Stimulated activated CD4-positive, alpha-beta T cell treated with anti-CD3 and anti-CD28 coated beads, Interleukin-4, amount 100 ng/mL, for 4 hours (primary cell): Measurements from ENCODE around the gene TRPV6.

Experiments
- DNase-seq, 2 experiments: peaks; one replicate each; pipeline ENCODE4 v3.0.0-alpha.2; 2020

The TRPV6 gene

DNA sequence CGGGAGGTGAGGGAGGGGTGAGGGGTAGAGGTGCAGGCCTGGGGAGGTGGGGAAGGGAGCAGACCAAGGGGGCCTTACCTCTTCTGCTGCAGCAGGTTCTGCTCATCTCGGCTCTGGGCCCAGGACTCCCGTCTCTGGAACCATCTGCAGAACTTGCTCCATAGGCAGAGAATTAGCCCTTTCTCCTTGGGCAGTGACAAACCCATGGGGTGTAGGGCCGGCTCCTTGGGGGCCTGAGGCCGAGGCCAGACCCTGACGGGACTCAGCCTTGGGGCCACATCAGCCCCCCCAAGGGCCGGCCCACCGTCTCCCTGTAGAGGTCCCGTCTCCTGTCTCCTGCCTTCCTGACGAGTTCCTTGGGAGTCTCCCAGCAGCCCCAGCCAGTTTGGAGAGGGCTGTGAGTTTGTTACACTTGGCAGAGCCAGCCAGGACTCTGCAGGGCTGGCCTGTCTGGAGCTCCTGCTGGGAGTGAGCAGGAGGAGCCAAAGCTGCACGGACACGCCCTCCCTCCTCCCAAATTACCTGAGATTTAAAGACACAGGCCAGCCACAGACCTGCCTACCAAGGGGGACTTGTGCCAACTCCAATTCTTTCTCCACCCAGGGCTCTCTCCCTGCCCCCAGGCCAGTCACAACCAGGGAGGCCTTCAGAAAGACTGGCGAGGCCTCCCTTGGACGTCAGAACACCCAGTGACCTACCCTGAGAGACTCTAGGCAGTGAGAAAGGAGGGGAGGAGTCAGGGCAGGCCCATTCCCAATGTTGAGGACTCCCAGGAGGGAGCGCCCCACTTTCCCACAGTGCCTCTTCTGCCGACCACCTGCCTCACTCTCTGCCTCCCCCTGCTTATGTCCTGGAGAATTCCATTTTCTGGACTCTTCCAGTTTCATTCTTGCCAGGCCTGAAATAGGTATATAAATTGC is at the start of gene TRPV6:
Gene TRPV6, minus strand, starts transcription at position 435 of the 920 bp plus-strand sequence.
- DNase-seq: no peak

DNA sequence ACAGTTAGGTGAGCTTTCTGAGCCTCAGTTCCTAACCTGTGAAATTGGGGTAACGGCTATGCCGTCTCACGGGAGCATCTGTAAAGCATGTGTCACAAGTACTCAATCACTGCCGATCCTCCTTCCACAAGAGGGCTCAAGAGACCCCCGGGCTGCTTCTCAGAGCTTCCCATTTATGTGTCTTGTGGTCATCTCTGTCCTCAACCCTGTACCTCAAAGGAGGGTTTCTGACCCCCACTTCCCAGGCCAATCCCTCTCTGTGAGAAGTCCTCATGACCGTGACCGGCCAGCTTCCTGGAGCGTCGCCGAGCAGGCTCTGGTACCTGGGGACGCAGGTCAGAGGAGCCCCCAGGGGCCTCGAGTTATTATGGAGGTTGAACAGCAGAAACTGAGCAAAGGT is 48.5 kb upstream of the TRPV6 start:
- no peak for DNase-seq

DNA sequence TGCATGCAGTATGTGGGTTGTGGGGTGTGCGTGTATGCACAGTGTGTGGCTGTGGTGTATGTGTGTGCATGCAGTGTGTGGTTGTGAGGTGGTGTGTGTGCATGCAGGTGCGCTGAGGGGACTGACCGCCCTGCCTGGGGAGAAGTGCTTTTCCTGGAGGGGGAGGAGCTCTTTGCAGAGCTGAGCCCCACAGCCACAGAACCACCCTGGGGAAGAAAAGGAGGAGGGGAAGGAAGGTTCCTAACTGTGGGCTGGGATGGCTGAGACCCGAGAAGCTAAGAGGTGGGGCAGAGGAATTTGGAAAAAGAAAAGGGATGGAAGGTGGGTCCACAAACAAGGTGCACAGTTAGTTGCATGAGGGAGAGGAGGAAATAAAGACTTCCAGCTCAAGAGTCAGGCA is 48.1 kb upstream of the TRPV6 start, which contains the start of gene TRPV5:
Gene TRPV5, minus strand, starts transcription at position 123 of the 400 bp plus-strand sequence. CDS start 287 bp downstream, outside the sequence.
- DNase-seq: no peak

DNA sequence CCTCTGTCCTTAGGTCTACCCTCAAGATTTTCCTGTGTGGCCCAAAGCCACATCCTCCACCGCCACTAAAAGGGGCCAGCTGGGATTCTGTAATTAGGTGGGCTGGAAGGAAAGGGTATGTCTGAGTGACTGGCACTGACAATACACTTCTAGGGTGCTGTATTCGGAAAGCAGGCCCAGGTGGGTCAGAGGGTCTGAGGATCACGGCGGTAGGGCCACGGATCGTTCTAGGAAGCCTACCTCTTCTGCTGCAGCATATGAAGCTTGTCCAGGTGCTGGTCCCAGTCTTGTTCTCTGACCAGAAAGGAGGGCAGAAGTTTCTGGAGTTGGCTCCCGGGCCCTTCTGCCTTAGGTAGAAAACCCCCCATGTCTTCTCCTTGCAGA is 47.5 kb upstream of the TRPV6 start:
- no peak for DNase-seq

DNA sequence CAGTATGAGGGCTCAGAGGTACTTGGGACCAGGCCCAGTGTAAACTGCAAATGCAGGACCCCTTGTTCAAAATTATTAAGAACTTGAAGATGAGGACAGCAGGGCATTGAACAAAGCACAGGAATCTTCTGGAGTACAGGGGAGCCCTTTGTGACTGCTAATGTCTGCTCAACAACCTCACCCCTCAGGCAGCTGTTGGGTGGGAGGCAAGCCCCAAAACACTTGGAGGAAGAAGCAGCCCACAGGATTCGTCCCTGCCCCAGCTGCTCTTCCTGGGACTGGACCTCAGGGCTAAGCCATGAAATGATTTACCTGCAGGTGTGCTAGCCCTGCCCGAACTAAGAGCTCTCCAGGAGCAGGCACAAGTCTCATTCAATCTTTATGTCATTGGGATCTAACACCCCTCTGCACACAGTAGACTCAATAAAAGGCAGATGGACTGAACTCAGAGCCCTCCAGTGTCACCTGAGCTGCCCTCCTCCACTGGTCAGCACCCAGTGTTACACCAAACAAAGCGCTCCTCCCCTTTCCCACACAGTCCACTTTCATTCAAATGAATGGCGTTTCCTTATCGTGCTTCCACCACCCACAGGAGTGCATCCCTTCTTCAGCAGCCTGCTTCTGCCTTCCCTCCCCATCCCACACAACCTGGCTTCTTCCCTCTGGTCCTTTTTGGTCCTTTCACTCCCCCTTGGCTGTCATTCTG is 47.0 kb upstream of the TRPV6 start:
- DNase-seq: no peak

DNA sequence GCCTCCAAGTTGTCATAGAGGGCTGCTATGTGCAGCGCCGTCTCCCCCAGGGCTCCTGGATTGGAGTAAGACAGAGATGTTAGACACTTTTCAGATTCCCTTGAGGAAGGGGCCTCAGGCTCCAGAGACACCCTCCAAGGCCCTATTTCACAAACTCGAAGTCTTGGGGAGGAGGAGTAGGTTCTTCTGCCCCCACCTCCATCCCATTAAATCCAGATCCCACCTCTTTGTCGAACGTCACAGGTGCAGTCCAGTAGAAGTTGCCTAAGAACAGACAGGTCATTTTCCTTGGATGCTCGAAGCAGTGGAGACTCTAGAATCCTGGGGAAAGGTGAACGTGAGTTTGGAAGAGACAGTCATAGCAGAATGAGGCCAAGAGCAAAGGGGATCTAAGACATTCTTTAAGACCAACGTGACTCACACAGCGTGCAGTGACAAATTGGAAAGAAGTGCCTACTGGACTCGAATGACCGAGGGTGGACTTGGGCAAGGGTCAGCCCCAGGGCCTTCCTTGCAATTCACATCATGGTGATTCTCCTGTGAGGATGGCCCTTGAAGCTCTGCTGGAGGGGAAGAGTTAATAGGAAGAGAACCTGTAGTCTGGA is 44.7 kb upstream of the TRPV6 start:
- DNase-seq: no peak

DNA sequence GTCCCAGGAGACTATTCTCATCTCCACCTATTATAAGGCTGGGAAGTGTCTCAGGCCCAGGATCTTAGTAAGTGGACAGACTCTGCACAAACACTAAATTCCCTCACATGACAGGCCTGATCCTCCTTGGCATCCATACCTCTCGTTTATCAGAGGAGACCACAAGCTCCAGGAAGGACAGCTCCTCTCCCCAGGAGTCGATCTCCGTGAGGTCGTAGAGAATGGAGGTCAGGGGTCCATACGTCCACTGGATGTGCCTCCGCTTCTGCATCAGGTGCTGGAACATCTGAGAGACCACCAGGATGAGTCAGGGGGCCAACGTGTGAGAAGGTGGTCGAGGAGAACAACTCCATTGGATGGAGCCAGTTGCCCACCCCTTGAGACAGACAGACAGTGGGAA is 42.4 kb upstream of the TRPV6 start:
- DNase-seq: no peak

DNA sequence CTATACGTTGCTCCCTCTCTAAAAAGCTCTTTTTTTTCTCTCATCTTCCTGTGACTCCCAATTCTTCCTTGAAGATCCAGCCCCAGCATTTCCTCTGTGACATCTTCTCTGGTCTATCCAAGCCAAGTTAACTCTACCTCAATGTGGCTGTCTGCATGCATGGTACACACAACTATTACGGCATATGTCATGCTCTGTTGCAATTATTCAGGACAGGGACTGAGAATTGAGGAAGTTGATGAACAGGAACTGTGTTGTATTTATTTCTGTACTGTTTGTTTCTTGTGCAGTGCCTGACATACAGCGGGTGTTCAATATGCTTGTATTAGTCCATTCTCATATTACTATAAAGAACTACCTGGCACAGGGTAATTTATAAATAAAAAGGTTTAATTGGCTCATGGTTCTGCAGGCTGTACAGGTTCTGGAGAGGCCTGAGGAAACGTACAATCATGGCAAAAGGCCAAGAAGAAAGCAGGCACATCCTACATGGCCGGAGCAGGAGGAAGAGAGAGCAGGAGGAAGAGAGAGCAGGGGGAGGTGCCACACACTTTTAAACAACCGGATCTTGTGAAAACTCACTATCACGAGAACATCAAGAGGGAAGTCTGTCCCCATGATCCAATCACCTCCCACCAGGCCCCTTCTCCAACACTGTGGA is 41.7 kb upstream of the TRPV6 start:
- no peak for DNase-seq

DNA sequence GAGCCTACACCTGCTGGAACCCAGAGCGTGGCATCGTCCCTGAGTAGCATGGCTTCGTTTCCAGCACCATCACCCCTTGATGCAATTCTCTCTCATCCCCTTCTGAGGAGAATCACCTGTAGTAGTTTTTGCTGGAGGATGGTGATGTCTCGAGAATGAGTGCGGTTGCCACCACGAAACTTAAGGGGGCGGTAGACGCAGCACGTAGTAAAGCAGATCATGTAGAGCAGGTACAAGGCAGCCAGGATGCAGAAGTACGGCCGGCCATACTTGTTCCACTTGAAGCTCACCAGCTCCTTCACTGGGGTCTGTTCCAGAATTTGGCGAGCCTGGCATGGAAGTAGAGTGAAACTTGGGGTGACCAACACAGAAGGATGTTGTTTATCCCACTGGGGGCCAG is 39.9 kb upstream of the TRPV6 start:
- DNase-seq: no peak

DNA sequence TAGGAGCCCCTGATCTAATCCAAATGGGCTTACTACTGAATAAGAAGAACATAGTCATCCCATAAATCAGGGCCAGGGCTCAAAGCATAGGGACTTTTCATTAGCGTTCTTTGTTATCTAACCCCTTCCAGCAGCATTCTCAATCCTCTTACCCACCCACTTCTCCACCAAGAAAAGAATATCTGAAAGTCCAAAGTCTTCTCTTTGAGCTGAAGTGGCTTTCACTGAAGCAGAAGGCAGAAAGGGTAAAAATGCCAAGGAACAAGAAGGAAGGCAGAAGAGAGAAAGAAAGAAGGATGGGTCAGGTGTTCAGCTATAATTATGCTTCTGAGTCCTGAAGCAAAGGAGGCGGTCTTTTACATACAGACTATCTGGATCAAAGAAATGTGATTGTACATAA is 37.8 kb upstream of the TRPV6 start:
- DNase-seq: no peak

DNA sequence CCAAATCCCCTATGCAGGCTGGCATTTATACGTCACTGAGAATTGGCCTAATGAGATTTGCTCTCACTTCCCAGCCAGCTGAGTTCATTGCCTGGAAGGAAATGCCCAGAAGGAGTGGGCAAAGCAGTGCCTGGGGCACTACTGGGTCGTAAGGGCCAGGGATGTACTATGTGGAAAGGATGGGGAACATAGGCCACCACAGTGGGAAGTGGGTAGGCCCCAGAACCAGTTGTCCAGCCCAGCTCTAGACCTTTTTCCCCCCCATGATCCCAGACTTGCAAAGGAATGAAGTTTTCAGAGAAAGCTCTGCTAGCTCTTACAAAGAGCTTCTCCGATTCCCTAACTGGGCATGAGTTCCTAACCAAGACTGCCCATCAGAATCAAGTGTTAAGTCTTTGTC is 34.1 kb upstream of the TRPV6 start:
- DNase-seq: no peak

DNA sequence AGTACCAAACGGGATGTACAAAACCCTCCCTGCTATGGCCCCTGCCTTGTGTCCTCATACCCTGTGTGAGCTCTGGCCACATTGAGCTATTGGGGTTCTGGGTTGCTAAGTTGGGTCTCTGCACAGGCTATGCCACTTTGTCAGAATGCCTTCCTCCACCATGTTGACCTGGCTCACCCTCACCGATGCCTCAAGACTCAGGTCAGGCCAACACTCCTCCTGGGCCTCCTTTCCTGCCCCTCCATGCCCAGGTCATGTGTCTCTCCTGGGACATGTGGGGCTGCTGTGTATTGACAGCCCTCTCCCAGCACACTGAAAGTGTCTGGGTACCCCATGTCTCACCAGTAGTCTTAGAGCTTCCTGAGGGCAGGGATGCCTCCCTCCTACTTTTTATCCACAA is 33.4 kb upstream of the TRPV6 start:
- no peak for DNase-seq

DNA sequence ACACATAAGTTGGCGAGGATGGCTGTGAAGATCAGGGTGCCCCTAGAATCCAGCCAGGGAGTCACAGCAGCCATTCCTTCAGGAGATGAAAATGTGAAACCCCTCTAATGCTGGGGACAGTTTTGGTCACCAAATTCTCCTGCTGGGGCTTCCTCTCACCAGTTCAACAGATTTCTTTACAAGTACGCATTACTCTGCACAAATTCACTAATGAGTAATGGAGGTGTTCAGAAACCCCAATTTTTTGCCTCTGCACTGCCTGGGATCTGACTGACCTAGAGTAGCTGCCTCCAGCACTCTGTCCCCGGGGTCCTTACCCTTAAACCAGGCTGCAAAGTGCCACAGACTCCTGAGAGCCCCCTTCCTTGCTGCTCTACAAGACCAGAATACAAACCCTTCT is 31.9 kb upstream of the TRPV6 start:
- DNase-seq: no peak

DNA sequence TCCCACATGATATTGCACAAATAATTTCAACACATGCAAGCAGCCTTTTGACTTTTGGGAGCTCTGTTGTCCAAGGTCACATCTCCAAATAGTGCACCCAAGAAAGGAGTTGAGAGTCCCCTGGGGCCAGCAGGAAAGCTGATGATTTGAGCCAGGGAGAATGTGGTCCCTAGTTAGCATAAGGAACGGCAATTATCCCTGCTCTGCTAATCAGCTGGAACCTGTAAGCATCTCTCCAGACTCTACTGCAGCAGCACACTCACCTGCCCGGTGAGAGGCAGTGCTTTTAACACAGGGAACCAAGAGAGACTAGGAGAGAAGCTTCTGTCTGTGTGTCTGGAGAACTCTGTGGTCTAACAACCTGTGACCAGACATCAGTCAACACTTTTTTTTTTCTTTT is 31.0 kb upstream of the TRPV6 start:
- DNase-seq: no peak

DNA sequence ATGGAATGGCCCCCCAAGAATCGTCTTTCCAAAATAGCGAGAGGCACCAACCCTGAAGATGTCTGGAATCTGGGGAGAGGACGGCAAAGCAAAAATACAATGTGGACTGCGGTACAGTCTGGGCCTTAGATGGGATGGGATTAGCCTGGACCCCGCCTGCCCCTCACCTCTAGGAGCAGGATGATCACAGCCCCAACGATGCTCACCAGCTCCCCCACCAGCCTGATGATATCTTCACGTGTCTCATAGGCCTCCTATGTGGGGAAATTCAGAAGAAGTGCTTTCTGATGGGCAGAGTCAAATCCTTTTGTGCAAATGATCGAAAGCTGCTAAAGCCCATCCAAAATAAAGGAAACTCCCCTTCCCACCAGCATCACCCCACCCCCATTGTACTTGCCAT is 29.8 kb upstream of the TRPV6 start:
- no peak for DNase-seq

DNA sequence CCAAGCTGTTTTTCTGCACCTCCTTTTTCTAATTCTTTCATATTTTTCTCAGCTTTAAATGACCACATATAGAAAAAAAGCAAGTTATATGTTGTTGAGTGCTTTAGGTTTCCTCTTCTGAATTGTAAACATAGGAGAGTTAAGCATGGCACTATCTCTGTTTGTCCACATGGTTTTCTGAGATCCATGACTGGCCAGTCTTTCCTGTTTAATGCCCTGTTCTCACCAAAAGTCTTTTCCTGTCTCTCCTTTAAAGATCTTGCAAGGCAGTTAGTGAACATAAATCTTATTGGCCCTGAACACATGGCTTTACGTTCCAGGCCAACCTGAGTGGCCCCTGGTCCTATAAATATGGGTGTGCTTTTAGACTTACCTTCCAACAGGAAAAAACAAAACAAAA is 28.6 kb upstream of the TRPV6 start:
- no peak for DNase-seq

DNA sequence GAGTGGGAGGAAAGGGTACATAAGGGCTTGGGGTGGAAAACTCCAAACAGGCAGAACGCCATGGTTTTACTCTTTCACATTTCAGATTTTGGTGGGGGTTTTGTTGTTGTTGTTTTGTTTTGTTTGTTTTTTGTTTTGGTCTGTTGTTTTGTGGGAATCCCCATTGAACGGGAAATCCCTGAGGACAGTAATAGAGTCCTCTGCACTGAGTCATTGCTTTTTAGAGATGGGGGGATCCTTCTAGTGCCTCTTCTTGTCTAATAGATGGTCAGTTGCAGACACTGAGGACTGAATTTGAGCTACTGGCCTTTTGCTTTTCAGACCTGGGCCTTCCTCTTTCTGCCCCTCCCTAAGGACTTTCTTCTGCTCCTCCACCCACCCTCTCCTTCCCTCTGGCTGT is 28.0 kb upstream of the TRPV6 start:
- no peak for DNase-seq

DNA sequence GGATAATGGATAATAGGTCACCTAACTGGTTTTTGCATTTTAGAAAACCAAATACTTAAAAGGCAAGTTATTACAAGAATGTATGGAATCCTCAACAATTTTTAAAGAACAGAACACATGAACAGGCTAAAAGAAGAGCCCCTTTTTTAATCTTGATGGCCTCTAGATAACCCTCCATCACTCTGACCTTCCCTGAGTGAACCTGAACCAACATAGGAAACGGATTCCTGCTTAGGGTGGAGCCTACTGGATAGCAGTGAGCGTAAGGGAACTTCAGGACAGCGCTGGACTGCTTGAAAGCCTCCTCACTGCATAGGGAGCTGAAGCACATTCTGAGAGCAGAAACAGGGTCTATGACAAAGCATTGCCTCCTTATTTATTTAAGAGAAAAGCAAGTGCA is 27.5 kb upstream of the TRPV6 start:
- no peak for DNase-seq

DNA sequence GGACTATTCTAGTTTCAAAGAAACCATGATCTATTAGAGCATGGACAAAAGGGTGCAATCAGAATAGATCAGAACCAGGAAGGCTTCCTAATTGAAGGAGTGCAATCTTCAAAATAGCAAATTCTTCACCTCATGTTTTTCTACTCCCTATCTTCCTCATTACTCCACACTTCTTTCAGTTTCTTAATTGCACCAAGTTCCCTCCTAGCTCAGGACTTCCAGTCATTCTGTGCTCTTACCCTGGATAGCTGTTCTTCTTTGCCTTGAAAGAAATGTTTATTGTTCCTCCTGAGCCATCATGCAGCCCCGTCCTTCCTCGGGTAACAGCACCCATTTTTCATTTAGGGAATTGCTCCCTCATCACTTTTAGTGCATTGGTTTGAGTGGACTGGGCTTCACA is 24.9 kb upstream of the TRPV6 start:
- DNase-seq: no peak

DNA sequence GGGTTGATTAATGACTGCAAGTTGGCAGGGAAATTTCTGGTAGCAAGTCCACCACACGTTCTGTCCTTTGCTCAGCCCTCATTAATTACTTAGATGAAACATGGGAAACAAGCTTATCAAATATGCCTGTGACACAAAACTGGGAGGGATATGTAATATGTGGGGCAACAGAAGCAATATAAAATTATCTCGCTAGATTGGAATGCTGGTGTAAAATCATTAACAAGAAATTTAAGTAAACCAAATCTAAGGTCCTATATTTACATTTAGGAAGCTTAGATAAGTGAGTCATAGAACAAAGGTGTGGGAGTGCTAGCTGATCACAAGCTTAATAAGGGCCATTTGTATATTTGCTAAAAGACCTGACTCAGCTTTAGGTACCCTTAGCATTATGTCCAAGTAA is 24.5 kb upstream of the TRPV6 start:
- DNase-seq: no peak

DNA sequence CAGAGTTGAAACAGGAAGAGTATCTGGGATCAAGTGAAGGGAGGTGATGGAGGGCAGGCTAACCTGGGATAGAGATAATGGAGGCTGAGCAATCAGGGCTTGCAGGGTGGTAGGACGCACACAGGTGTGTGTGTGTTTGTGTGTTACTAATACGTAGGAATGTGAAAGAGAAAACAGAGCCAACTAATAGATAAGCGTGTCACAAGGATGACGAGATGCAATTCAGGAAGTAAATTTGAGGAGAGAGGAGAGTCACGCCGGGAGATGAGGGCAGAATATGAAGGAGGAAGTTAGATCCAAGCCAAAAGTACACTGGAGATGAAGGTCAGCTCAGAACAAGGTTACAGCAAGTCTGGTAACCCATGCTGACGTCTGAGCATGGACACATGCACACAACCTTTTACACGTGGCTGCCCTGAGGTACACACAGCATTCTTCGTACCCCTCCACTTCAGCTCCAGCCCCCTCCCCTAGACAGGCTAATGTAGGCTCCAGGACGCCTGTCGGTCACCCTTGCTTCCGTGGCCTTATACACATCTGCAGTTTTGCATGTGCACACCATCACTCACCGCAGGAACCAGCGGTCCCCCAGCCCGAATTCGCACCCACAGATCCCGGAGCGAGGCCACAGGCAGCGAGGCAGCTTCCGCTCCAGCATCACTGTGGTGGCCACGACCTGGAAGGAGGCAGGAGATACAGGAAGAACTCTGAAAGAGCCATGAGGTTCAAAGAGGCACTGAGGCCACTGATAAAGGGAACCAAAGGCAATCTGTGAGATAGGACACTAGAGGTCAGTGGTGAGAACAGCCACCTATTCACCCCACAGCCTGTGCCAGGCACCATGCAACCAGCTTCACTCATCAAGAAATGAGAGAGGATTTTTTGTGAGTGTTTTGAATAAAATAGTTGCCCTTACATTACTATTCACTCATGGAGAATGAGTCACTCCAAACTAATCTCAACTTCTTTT is 23.7 kb upstream of the TRPV6 start:
- DNase-seq: no peak

DNA sequence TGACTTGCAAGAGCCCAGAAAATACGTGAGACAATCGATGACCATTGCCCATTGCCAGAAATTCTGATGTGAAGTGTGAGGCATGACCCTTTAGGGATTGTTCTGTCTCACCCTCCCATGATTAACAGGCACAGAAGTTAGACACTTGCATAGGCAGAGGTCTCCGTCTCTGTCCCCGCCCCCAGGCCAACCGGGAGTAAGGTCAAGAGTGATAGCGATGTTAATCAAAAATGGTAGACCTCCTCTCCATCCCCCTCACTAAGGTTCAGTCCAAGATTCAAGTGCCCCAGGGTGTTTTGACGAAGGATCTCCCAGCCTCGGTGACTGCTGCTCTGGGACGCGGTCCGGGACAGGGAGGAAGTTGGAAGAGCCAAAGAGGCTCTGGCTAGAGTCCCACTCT is 22.7 kb upstream of the TRPV6 start:
- DNase-seq: no peak
